IPS-15b (cell line): ENCODE results near the gene PGA3.
"Not testable (repeated sequence)": the region's sequence is repeated elsewhere in the genome, so short reads cannot be mapped to it uniquely, and the experiment has no call there.

Source experiments
- H3K27me3 ChIP-seq: one replicate; pipeline ENCODE4 v1.6.1; 2013; ENCODE audit warnings: low read length; ENCODE audit not compliant: control insufficient read depth, insufficient read depth
- H3K36me3 ChIP-seq: one replicate; pipeline ENCODE4 v1.6.1; 2013; ENCODE audit warnings: low read length; ENCODE audit not compliant: control insufficient read depth, insufficient read depth
- H3K4me1 ChIP-seq: one replicate; pipeline ENCODE4 v1.6.1; 2013; ENCODE audit warnings: mild to moderate bottlenecking, low read length; ENCODE audit not compliant: control insufficient read depth, insufficient read depth
- H3K4me3 ChIP-seq: one replicate; pipeline ENCODE4 v1.5.1; 2013; ENCODE audit warnings: low read depth, low read length
- H3K9ac ChIP-seq: one replicate; pipeline ENCODE4 v1.6.1; 2013; ENCODE audit warnings: low read depth, mild to moderate bottlenecking, low read length
- H3K9me3 ChIP-seq: one replicate; pipeline ENCODE4 v1.6.1; 2013; ENCODE audit warnings: mild to moderate bottlenecking, low read length; ENCODE audit not compliant: control insufficient read depth, insufficient read depth

Gene PGA3

DNA sequence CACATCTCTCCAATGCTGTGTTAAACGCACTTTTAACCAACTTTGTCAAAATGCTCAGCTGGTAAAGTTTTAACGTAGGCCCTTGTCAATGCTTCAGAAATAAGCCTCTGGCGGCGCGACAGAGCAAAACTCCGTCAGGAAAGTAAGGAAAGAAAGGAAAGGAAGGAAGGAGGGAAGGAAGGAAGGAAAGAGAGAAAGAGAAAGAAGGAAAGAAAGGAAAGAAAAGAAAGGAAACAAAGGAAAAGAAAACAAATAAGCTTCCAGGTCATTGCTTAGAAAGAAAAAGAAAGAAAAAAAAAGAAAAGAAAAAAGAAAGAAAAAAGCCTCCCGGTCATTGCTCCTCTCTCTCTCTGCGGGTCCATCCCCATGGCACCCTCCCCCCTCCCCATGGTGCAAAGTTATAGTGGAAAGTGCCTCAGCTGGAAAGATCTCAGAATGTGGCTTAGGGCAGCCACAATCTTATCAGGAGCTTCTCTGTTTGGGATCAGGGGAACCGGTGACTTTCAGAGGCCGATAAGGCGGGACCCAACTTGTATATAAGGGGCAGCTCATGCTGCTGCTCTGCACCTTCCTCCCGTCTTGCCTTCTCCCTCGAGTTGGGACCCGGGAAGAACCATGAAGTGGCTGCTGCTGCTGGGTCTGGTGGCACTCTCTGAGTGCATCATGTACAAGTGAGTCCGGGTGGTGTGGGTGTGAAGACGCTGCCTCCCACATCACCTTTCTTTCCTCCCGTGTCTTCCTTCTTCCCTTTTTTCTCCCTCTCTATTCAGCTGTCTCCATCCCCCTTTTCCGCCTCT lies at the start of gene PGA3:
PGA3 (plus strand) TSS at position 566 of the 797 bp plus-strand sequence; CDS start at position 616, 50 bp downstream.
- not testable (repeated sequence) for H3K9ac ChIP-seq, H3K36me3 ChIP-seq, H3K9me3 ChIP-seq, H3K4me1 ChIP-seq, H3K4me3 ChIP-seq, H3K27me3 ChIP-seq

DNA sequence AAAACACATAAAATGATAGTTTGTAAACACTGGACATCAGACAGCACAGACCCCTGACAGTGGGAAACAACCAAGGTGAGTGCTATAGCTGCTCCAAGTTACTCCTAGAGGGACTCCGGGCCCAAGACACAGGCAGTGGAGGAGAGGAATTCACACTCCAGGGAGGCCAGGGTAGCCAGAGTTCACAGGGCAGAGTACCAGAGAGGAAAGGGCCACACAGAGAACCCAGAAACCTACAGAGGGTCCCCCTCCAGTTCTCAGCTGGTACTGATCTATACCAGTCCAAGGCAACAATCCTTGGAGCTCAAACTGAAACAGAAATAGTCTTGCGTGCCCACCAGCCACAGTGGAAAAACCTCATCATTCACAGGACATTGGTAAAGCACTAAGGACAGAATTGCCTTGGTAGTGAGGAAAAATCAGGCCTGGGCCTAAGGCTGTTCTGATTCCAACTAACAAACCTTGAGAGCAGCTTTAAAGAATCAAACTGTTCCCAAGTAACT lies 49.7 kb upstream of the PGA3 start:
- Histone ChIP-seq H3K27me3 (no peaks in the 10 kb centered on the region), H3K36me3 (no peaks in the 10 kb centered on the region), H3K4me1 (peaks cover 14% of the 10 kb centered on the region), H3K9me3 (no peaks in the 10 kb centered on the region), H3K4me3 (no peak overlapping the region), H3K9ac (no peak overlapping the region)

DNA sequence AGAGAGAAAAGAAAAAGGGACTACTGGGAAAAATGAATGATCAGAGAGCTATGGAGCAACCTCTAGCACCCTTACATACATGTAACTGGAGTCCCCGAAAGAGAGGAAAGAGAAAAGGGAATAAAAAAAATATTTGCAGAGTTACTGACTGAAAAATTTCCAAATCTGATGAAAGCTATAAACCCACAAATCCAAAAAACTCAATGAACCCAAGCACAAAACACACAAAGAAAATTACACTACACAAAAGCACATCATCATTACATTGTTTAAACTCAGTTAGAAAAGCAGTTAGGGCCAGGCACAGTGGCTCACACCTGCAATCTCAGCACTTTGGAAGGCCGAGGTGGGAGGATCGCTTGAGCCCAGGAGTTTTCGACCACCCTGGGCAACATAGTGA lies 48.8 kb upstream of the PGA3 start:
- no peaks in the 10 kb centered on the region for H3K27me3 ChIP-seq
- peaks cover 11% of the 10 kb centered on the region for H3K4me1 ChIP-seq

GRCh38 chr11:61155312-61155711 lies 48.0 kb upstream of the PGA3 start:
- Histone ChIP-seq H3K4me3 (no peak overlapping the region), H3K9me3 (no peaks in the 10 kb centered on the region), H3K9ac (no peak overlapping the region), H3K36me3 (no peaks in the 10 kb centered on the region), H3K27me3 (no peaks in the 10 kb centered on the region), H3K4me1 (peaks cover 7% of the 10 kb centered on the region)

More for the DNA sequence above, 48.8 kb upstream of the PGA3 start:
- H3K9ac ChIP-seq: no peak overlapping the region
- no peak overlapping the region for H3K4me3 ChIP-seq
- H3K9me3 ChIP-seq: no peaks in the 10 kb centered on the region
- no peaks in the 10 kb centered on the region for H3K36me3 ChIP-seq

DNA sequence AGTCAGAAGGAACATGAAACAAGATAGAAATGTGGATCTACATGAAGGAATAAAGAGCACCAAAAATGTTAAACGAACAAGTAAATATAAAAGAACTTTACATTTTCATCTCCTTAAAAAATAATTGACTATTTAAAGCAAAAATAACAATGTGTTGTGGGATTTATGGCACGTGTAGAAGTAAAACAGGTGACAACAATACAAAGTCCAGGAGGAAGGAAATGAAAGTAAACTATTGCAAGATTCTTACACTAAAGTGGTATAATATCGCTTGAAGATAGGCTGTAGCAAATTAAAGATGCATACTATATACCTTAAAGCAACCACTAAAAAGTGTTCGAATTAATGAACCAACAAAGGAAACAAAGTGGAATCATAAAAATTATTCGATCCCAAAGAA lies 47.6 kb upstream of the PGA3 start:
- peaks cover 5% of the 10 kb centered on the region for H3K4me1 ChIP-seq
- no peaks in the 10 kb centered on the region for H3K36me3 ChIP-seq
- H3K27me3 ChIP-seq: no peaks in the 10 kb centered on the region
- H3K9me3 ChIP-seq: no peaks in the 10 kb centered on the region
- H3K9ac ChIP-seq: no peak overlapping the region
- H3K4me3 ChIP-seq: no peak overlapping the region

- H3K9me3 ChIP-seq: no peaks in the 10 kb centered on the region
- no peaks in the 10 kb centered on the region for H3K36me3 ChIP-seq
- no peaks in the 10 kb centered on the region for H3K27me3 ChIP-seq
- H3K4me1 ChIP-seq: peaks cover 2% of the 10 kb centered on the region
- H3K9ac ChIP-seq: no peak overlapping the region
- H3K4me3 ChIP-seq: no peak overlapping the region
Observed at GRCh38 chr11:61157743-61158142, 45.6 kb upstream of the PGA3 start.

DNA sequence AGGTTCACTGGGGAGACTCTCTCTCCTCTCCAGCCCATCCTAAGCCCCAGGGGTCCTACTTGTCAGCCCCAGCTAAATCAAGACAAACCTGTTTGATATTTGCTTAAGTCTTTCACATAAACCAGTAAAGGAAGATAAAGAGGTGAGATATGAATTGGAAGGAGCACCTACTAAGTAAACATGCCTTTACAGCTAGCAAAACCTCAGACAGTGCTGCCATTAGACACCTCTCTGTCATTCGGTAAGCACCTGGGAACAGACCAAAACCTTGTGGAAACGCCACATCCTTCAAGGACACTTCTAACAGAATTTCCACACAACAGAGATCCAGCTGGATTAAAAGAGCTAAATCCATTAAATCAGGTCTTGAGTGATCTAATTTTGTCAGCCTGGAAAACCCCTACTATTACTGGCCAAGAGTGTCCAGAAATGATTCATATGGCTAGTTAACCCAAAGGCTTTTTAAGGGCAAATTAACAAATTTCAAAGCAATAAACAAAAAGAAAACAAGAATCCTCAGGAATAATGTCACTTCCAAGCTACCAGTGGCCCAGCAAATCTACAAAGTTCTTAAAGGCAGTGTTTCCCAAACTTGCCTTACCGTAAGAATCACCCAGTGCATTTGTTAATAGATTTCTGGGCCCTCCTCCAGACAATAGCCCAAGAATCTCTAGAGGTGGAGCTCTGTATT lies 44.5 kb upstream of the PGA3 start:
- Histone ChIP-seq H3K36me3 (no peaks in the 10 kb centered on the region), H3K27me3 (no peaks in the 10 kb centered on the region), H3K4me1 (peaks cover 2% of the 10 kb centered on the region), H3K9me3 (no peaks in the 10 kb centered on the region), H3K9ac (no peak overlapping the region), H3K4me3 (no peak overlapping the region)

GRCh38 chr11:61160487-61161189 lies 42.7 kb upstream of the PGA3 start:
- no peaks in the 10 kb centered on the region for H3K27me3 ChIP-seq
- H3K9me3 ChIP-seq: no peaks in the 10 kb centered on the region
- H3K4me3 ChIP-seq: peak overlapping the region; percentile 90
- no peaks in the 10 kb centered on the region for H3K36me3 ChIP-seq
- H3K4me1 ChIP-seq: peaks cover 2% of the 10 kb centered on the region
- peak overlapping the region; percentile 18 for H3K9ac ChIP-seq

DNA sequence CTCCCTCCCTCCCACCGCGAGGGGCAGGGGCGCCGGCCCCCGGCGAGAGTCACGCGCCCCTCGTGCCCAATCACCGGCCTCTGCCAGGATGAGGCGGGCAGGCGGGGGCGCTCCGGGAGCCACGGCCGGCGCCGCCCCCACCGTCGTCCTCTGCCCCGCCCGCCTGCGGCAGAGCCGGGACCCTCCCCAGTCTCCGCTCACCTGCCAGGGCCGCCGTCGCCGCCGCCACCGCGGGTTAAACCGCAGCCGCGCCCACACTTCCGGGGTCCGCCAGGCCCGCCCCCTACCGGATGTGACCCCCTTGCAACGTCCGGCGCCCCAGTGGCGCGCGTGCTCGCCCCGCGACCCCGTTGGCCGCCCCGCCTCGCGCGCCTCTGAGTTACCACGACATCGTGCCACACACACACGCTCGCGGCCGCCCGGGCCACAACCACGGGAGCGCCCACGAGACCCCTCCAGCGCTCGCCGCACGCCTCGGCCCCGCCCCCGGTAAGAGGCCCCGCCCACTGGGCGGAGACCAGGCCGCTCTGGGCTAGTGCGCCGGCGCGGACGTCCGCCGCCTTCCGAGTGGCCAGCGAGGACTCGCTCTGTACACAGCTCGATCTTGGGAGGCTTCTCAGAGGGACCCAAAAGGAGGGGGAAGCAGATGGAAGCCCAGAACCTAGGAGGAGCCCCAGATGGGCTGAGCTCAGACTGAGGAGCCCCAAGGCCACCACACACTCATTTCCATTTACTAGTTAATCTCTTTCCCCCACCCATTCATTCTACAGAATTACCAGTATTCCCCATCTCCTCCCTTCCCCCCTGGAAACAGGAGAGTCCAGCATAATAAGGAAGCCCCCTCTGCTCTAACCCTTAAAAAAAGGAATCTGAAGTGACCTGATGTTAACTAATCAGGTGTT lies 41.9 kb upstream of the PGA3 start, which contains the start of gene VPS37C:
VPS37C (minus strand) TSS at position 237 of the 902 bp plus-strand sequence. CDS start 22,597 bp downstream, outside the sequence.
- H3K9me3 ChIP-seq: no peaks in the 10 kb centered on the region
- H3K36me3 ChIP-seq: no peaks in the 10 kb centered on the region
- H3K4me1 ChIP-seq: peaks cover 2% of the 10 kb centered on the region
- H3K4me3 ChIP-seq: peak within 1 kb of the TSS; percentile 90
- no peaks in the 10 kb centered on the region for H3K27me3 ChIP-seq
- H3K9ac ChIP-seq: peak within 1 kb of the TSS; percentile 70

DNA sequence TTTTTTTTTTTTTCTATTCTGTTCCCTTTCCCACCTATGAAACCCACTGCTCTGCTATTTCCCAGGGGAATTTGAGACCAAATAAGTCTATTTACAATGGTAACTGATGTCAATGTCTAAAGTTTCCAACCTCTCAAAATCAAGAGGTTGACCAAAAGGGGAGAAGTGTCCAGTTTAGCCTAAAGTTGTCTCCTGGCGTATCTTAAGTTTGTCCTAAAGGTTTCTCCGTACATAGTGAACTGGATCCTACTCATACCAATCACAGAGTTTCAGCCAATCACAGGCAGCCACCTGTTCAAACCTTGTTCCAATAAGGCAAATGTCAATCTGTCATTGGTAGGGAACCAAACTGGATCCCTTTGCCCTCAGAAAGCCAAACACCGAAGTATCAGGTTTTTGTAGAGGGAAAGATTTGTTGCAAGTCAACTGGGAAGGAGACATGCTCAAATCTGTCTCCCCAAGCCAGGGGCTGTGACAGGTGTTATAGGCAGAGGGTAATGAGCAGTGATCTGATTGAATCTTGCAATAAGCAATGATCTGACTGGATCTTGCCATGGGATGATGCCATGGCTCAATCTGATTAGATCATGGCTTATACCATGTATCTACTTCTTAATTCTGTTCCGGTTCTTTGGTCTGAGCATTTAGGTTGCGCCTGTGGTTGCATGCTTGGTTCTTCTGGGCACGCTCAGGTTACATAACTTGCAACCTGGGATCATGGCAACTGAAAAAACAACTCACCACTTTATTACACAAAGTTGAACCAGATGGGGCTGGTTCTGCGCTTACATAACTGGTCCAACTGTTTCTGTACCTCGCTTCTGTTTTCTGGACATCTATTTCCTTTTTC lies 41.0 kb upstream of the PGA3 start:
- H3K4me1 ChIP-seq: peaks cover 2% of the 10 kb centered on the region
- H3K9ac ChIP-seq: no peak overlapping the region
- H3K27me3 ChIP-seq: no peaks in the 10 kb centered on the region
- H3K36me3 ChIP-seq: no peaks in the 10 kb centered on the region
- peak overlapping the region; percentile 90 for H3K4me3 ChIP-seq
- H3K9me3 ChIP-seq: no peaks in the 10 kb centered on the region
